Measurements from ENCODE around the gene CELF5.

DNA sequence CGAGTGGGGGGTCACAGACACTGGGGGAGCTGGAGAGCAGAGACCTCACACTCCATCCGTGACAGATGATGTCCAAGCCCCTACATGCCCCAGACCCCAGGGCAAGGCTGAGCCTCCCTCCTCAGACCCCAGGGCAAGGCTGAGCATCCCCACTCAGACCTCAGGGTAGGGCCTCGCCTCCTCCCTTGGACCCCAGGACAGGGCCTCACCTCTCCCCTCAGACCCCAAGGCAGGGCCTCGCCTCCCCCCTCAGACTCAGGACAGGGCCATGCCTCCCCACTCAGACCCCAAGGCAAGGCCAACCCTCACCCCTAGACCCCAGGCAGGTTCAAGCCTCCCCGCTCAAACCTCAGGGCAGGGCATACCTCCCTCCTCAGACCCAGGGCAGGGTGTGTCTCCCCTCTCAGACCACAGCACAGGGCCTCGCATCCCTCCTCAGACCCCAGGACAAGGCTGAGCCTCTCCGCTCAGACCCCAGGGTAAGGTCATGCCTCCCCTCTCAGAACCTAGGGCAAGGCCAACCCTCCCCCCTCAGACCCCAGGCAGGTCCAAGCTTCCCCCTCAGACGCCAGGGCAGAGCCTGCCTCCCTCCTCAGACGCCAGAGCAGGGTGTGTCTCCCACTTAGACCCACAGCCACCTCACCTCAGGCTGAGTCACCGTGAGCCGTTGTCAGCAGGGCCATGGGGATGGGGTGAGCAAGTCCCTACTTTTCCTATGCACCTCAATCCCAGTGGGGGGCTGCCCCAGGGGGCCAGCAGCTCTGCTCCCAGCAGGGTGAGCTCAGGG lies 47.6 kb upstream of the CELF5 start:
- no peak for TF ChIP-seq POLR2AphosphoS5 (IDR thresholded peaks at IDR 0.05; ENCODE audit: low read depth, low read length)
- no peak for TF ChIP-seq POLR2A (IDR thresholded peaks at IDR 0.05; ENCODE audit: low read depth, low read length)
